NT2/D1 (cell line): ENCODE data around the gene OR7G3.

Experiments
- DNase-seq: peaks from one replicate; pipeline ENCODE4 v3.0.0-alpha.2; 2011; ENCODE audit warnings: low read depth, low spot score
- H3K27me3 ChIP-seq: 2 replicates; pipeline ENCODE4 v1.6.0; 2011; ENCODE audit warnings: mild to moderate bottlenecking; ENCODE audit not compliant: insufficient read length, insufficient read depth
- H3K36me3 ChIP-seq: 2 replicates; pipeline ENCODE4 v1.6.1; 2011; ENCODE audit warnings: mild to moderate bottlenecking, low read length, mixed read lengths; ENCODE audit not compliant: insufficient read depth, insufficient read length
- H3K4me1 ChIP-seq: 2 replicates; pipeline ENCODE4 v1.5.1; 2011; ENCODE audit not compliant: insufficient read depth, insufficient read length
- H3K4me3 ChIP-seq: 2 replicates; pipeline ENCODE4 v1.5.1; 2011; ENCODE audit warnings: low read depth; ENCODE audit not compliant: insufficient read length
- H3K9ac ChIP-seq: 2 replicates; pipeline ENCODE4 v1.6.0; 2011; ENCODE audit warnings: low read depth; ENCODE audit not compliant: insufficient read length
- H3K9me3 ChIP-seq: 2 replicates; pipeline ENCODE4 v1.5.1; 2011; ENCODE audit warnings: mild to moderate bottlenecking, low read length; ENCODE audit not compliant: insufficient read depth
- SUZ12 ChIP-seq: IDR thresholded peaks from 2 replicates; pipeline ENCODE4 v1.6.1; 2011; ENCODE audit not compliant: insufficient read length, insufficient read depth; ENCODE audit errors: extremely low read depth
- YY1 ChIP-seq: IDR thresholded peaks from 2 replicates; pipeline ENCODE4 v1.6.1; 2011; ENCODE audit not compliant: insufficient read length, insufficient read depth
- ZNF274 ChIP-seq: IDR thresholded peaks from 2 replicates; pipeline ENCODE4 v1.6.1; 2011; ENCODE audit warnings: mild to moderate bottlenecking, low read depth, low read length

OR7G3 gene

GRCh38 chr19:9126900-9127405, at the start of gene OR7G3:
OR7G3 (minus strand) TSS chr19:9126950; CDS start chr19:9126950, 0 bp downstream.
- TF ChIP-seq SUZ12 = no peak
- TF ChIP-seq YY1 = no peak
- no peak for TF ChIP-seq ZNF274
- no peaks in the 10 kb centered on the region for H3K9me3 ChIP-seq
- no peaks in the 10 kb centered on the region for H3K27me3 ChIP-seq
- no peaks in the 10 kb centered on the region for H3K36me3 ChIP-seq
- H3K4me3 ChIP-seq = no peak within 1 kb of the TSS
- H3K9ac ChIP-seq = no peak within 1 kb of the TSS
- DNase-seq = no peak
- no peaks in the 10 kb centered on the region for H3K4me1 ChIP-seq

- TF ChIP-seq SUZ12 = no peak
- TF ChIP-seq ZNF274 = no peak
- no peak for TF ChIP-seq YY1
- Histone ChIP-seq H3K27me3 (no peaks in the 10 kb centered on the region), H3K9ac (no peak overlapping the region), H3K4me1 (no peaks in the 10 kb centered on the region), H3K36me3 (no peaks in the 10 kb centered on the region), H3K4me3 (no peak overlapping the region), H3K9me3 (peaks cover 7% of the 10 kb centered on the region)
- DNase-seq = no peak
These were observed 48.6 kb upstream of the OR7G3 start for GRCh38 chr19:9175326-9175725.

GRCh38 chr19:9171393-9171991, 44.7 kb upstream of the OR7G3 start:
- no peak for TF ChIP-seq ZNF274
- no peak for TF ChIP-seq SUZ12
- TF ChIP-seq YY1 = no peak
- H3K9me3 ChIP-seq = no peaks in the 10 kb centered on the region

GRCh38 chr19:9166846-9167245, 40.1 kb upstream of the OR7G3 start:
- peaks cover 41% of the 10 kb centered on the region for H3K36me3 ChIP-seq
- H3K27me3 ChIP-seq = no peaks in the 10 kb centered on the region
- H3K4me1 ChIP-seq = no peaks in the 10 kb centered on the region
- no peak overlapping the region for H3K4me3 ChIP-seq
- no peak for DNase-seq
- no peak overlapping the region for H3K9ac ChIP-seq
- peaks cover 1% of the 10 kb centered on the region; the same call in 1 of the 2 replicates for H3K9me3 ChIP-seq
- TF ChIP-seq YY1 (no peak), SUZ12 (no peak), ZNF274 (no peak)

More at GRCh38 chr19:9171393-9171991, 44.7 kb upstream of the OR7G3 start:
- H3K4me1 ChIP-seq = no peaks in the 10 kb centered on the region
- H3K4me3 ChIP-seq = no peak overlapping the region
- no peak for DNase-seq
- H3K9ac ChIP-seq = no peak overlapping the region
- H3K36me3 ChIP-seq = peaks cover 4% of the 10 kb centered on the region
- H3K27me3 ChIP-seq = no peaks in the 10 kb centered on the region

GRCh38 chr19:9165261-9165660, 38.5 kb upstream of the OR7G3 start:
- Histone ChIP-seq H3K9me3 (peaks cover 17% of the 10 kb centered on the region), H3K4me3 (no peak overlapping the region), H3K9ac (no peak overlapping the region), H3K4me1 (no peaks in the 10 kb centered on the region), H3K36me3 (peaks cover 56% of the 10 kb centered on the region), H3K27me3 (no peaks in the 10 kb centered on the region)
- no peak for DNase-seq
- TF ChIP-seq YY1 (no peak), ZNF274 (no peak), SUZ12 (no peak)

- Histone ChIP-seq H3K9ac (no peak overlapping the region), H3K9me3 (peaks cover 37% of the 10 kb centered on the region), H3K36me3 (peaks cover 90% of the 10 kb centered on the region), H3K27me3 (no peaks in the 10 kb centered on the region), H3K4me1 (no peaks in the 10 kb centered on the region), H3K4me3 (no peak overlapping the region)
- peak; percentile 65 for TF ChIP-seq ZNF274
- no peak for TF ChIP-seq YY1
- DNase-seq = no peak
These were observed 34.7 kb upstream of the OR7G3 start for GRCh38 chr19:9161427-9161826.

- Histone ChIP-seq H3K4me3 (no peak overlapping the region), H3K27me3 (no peaks in the 10 kb centered on the region), H3K36me3 (peaks cover 97% of the 10 kb centered on the region), H3K4me1 (no peaks in the 10 kb centered on the region), H3K9me3 (peaks cover 47% of the 10 kb centered on the region), H3K9ac (no peak overlapping the region)
- no peak for DNase-seq
- TF ChIP-seq SUZ12 = no peak
These were observed 33.1 kb upstream of the OR7G3 start for GRCh38 chr19:9159891-9160290.

- TF ChIP-seq ZNF274 = no peak
- TF ChIP-seq YY1 = no peak
- no peak for TF ChIP-seq SUZ12
- Histone ChIP-seq H3K27me3 (no peaks in the 10 kb centered on the region), H3K36me3 (peaks cover 91% of the 10 kb centered on the region), H3K9me3 (peaks cover 75% of the 10 kb centered on the region), H3K4me3 (no peak overlapping the region), H3K4me1 (no peaks in the 10 kb centered on the region), H3K9ac (no peak overlapping the region)
- DNase-seq = no peak
These were observed 29.6 kb upstream of the OR7G3 start for GRCh38 chr19:9156304-9156703.
